Cardiac septum (tissue), 1 donor: Measurements from ENCODE around the gene CFAP91. TPM values are rescaled to one million over a fixed set of nuclear protein-coding genes. Genes with fewer than 3 reads are reported as not detected.

Source experiments
- DNase-seq: peaks from one replicate; pipeline ENCODE4 v3.0.0-alpha.2; 2020; ENCODE audit warnings: low spot score
- intact Hi-C: fragments of 100-400 bp; cut with DNase I; formaldehyde crosslinking; loops from one replicate; pipeline ENCODE4 v1.14.0; 2022
- long read RNA-seq: library from polyadenylated mRNA; unstranded; transcript quantifications from one replicate; pipeline ENCODE4 v2.0.0, GENCODE V29; 2021
- total RNA-seq: library from RNA; stranded (reverse); fragmentation: NEBNext Ultra II Directional; extraction: Animal tissue kit (Norgen Biotek cat#: 25700); gene quantifications from one replicate; pipeline ENCODE4 v1.2.1, GENCODE V29; 2021
- donor health status: DM: no; HTN: no; CAD: no.

CFAP91 gene
- total RNA-seq = 0.57 TPM
- long read RNA-seq = 0 reads

GRCh38 chr3:119702530-119703527 is at the start of gene CFAP91:
TSS of gene CFAP91 (plus strand) at chr3:119703022. CDS start at chr3:119703099, 77 bp downstream.
- DNase-seq = peak; percentile 98
- intact Hi-C loops = no loop called here

- no peak for DNase-seq
- intact Hi-C loops = loop anchor here (2.0 kb wide), 1 partner anchor 17 kb away; no protein-coding TSS in a partner anchor
Observed at GRCh38 chr3:119653876-119654275, 48.9 kb upstream of the CFAP91 start.

GRCh38 chr3:119657887-119658702 is 44.7 kb upstream of the CFAP91 start:
- intact Hi-C loops = no loop called here
- DNase-seq = no peak

- DNase-seq = no peak
- intact Hi-C loops = no loop called here
Observed at GRCh38 chr3:119658994-119659393, 43.8 kb upstream of the CFAP91 start.

GRCh38 chr3:119659606-119660291 is 43.1 kb upstream of the CFAP91 start:
- intact Hi-C loops = no loop called here
- DNase-seq = no peak

- DNase-seq = no peak
- intact Hi-C loops = no loop called here
Observed at GRCh38 chr3:119660474-119661440, 42.1 kb upstream of the CFAP91 start, which contains the start of gene POPDC2. TSS of gene POPDC2 (minus strand) at chr3:119660589. CDS start at chr3:119660423, 166 bp downstream.

- intact Hi-C loops = no loop called here
Observed at GRCh38 chr3:119662604-119663373, 40.0 kb upstream of the CFAP91 start.

GRCh38 chr3:119663885-119664284 is 38.9 kb upstream of the CFAP91 start:
- DNase-seq = no peak
- intact Hi-C loops = no loop called here

More at GRCh38 chr3:119662604-119663373, 40.0 kb upstream of the CFAP91 start:
- no peak for DNase-seq

- intact Hi-C loops = no loop called here
- DNase-seq = no peak
Observed at GRCh38 chr3:119664370-119664769, 38.5 kb upstream of the CFAP91 start.

- DNase-seq = no peak
- intact Hi-C loops = no loop called here
Observed at GRCh38 chr3:119664850-119665379, 37.9 kb upstream of the CFAP91 start.

- DNase-seq = no peak
- intact Hi-C loops = no loop called here
Observed at GRCh38 chr3:119665954-119666559, 36.8 kb upstream of the CFAP91 start.

- intact Hi-C loops = loop anchor here (10.0 kb wide), 1 partner anchor 205 kb away; the partner anchor contains the start of genes POGLUT1 and TMEM39A
- DNase-seq = no peak
Observed at GRCh38 chr3:119669906-119670570, 32.8 kb upstream of the CFAP91 start.

- DNase-seq = no peak
- intact Hi-C loops = loop anchor here (10.0 kb wide), 1 partner anchor 208 kb away; the partner anchor contains the start of genes POGLUT1 and TMEM39A
Observed at GRCh38 chr3:119672776-119673175, 30.0 kb upstream of the CFAP91 start.

- no peak for DNase-seq
- intact Hi-C loops = loop anchor here (10.0 kb wide), 1 partner anchor 209 kb away; the partner anchor contains the start of genes POGLUT1 and TMEM39A
Observed at GRCh38 chr3:119673875-119674274, 28.9 kb upstream of the CFAP91 start.

GRCh38 chr3:119675188-119675874 is 27.5 kb upstream of the CFAP91 start:
- intact Hi-C loops = loop anchor here (5.0 to 10.0 kb wide), 2 partner anchors 178 to 211 kb away; partner anchors contain the start of genes POGLUT1, TIMMDC1 and TMEM39A
- DNase-seq = no peak
